ENCODE results near the gene TUBB3. TPM values are rescaled to one million over a fixed set of nuclear protein-coding genes. Genes with fewer than 3 reads are reported as not detected.

Gene TUBB3
- total RNA-seq, 1 experiment from 2014 or later, result 173 TPM

- Histone ChIP-seq H3K9me3 (ENCODE audit: control insufficient read depth in 1 of 2, insufficient read depth in 1 of 2, low read depth in 1 of 2, low read length in 2 of 2) (no peaks in the 10 kb centered on the region), H3K27ac (ENCODE audit: low read depth, low read length) (no peak overlapping the region), H3K36me3 (ENCODE audit: control insufficient read depth in 1 of 2, insufficient read depth in 2 of 2, low read length in 2 of 2) (peaks cover 30 to 43% of the 10 kb centered on the region in 2 experiments; a peak in 3 of 4 replicates), H3K9ac (ENCODE audit: low read length) (no peak overlapping the region), H2AFZ (ENCODE audit: low read depth, low read length, poor library complexity, severe bottlenecking) (no peak overlapping the region), H3K4me3 (replicated peaks in 1 of 2; ENCODE audit: low read depth in 1 of 2, low read length in 2 of 2) (no peak overlapping the region), H3K79me2 (ENCODE audit: insufficient read depth, low read length) (peaks cover 3% of the 10 kb centered on the region; the same call in 1 of the 2 replicates), H3K27me3 (ENCODE audit: insufficient read depth, low read length) (no peaks in the 10 kb centered on the region), H4K20me1 (ENCODE audit: insufficient read depth) (no peaks in the 10 kb centered on the region), H3K4me1 (ENCODE audit: control insufficient read depth in 1 of 2, insufficient read depth in 2 of 2, low read length in 2 of 2) (no peaks in the 10 kb centered on the region), H3K4me2 (ENCODE audit: low read length) (no peak overlapping the region), H3K9me2 (ENCODE audit: insufficient read depth) (no peaks in the 10 kb centered on the region)
- no peak for ATAC-seq
- intact Hi-C loops (cut with micrococcal nuclease), result no loop called here
- POLR2A ChIA-PET, result no interaction called here
- no peak for DNase-seq (ENCODE audit: low read depth, low spot score)
- TF ChIP-seq CTCF (IDR thresholded peaks at IDR 0.05 in 2 of 3, conservative IDR thresholded peaks at IDR 0.05 in 1 of 3; ENCODE audit: borderline replicate concordance in 1 of 3, insufficient read depth in 1 of 3, low read depth in 2 of 3, low read length in 2 of 3) (no peak), SP1 (IDR thresholded peaks at IDR 0.05; ENCODE audit: low read depth) (no peak), ZBTB33 (IDR thresholded peaks at IDR 0.05; ENCODE audit: extremely low read depth, insufficient replicate concordance, low read length) (no peak), EZH2phosphoT487 (IDR thresholded peaks at IDR 0.05; ENCODE audit: borderline replicate concordance) (no peak), CBX3 (IDR thresholded peaks at IDR 0.05; ENCODE audit: low read depth) (no peak), ELF1 (IDR thresholded peaks at IDR 0.05; ENCODE audit: borderline replicate concordance, low read depth) (no peak), POLR2A (IDR thresholded peaks at IDR 0.05; ENCODE audit: borderline replicate concordance, extremely low read depth, insufficient read depth, insufficient read length) (no peak), ATF3 (IDR thresholded peaks at IDR 0.05) (no peak), ZFX (IDR thresholded peaks at IDR 0.05) (no peak), CEBPB (IDR thresholded peaks at IDR 0.05; ENCODE audit: low read depth) (no peak), ZNF274 (IDR thresholded peaks at IDR 0.05; ENCODE audit: low read depth, low read length) (no peak)
- TF ChIP-seq, protein P1, sequence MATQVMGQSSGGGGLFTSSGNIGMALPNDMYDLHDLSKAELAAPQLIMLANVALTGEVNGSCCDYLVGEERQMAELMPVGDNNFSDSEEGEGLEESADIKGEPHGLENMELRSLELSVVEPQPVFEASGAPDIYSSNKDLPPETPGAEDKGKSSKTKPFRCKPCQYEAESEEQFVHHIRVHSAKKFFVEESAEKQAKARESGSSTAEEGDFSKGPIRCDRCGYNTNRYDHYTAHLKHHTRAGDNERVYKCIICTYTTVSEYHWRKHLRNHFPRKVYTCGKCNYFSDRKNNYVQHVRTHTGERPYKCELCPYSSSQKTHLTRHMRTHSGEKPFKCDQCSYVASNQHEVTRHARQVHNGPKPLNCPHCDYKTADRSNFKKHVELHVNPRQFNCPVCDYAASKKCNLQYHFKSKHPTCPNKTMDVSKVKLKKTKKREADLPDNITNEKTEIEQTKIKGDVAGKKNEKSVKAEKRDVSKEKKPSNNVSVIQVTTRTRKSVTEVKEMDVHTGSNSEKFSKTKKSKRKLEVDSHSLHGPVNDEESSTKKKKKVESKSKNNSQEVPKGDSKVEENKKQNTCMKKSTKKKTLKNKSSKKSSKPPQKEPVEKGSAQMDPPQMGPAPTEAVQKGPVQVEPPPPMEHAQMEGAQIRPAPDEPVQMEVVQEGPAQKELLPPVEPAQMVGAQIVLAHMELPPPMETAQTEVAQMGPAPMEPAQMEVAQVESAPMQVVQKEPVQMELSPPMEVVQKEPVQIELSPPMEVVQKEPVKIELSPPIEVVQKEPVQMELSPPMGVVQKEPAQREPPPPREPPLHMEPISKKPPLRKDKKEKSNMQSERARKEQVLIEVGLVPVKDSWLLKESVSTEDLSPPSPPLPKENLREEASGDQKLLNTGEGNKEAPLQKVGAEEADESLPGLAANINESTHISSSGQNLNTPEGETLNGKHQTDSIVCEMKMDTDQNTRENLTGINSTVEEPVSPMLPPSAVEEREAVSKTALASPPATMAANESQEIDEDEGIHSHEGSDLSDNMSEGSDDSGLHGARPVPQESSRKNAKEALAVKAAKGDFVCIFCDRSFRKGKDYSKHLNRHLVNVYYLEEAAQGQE (IDR thresholded peaks at IDR 0.05; ENCODE audit: low read depth), result no peak
- no TSS peak for BruUV-seq (replicated peaks)
- RAD21 ChIA-PET (ENCODE audit: low non-redundant PET in 1 of 2, low total read pairs in 2 of 2, uncharacterized antibody in 2 of 2, unreplicated experiment in 2 of 2), result no interaction called here
- CTCF ChIA-PET, result no interaction called here
These were observed 20.2 kb upstream of the TUBB3 start for GRCh38 chr16:89902980-89903379.

Data from HCT116 (cell line).